ES-I3 (cell line): Measurements from ENCODE around the gene AP1S1.
"Not testable (repeated sequence)": the region's sequence is repeated elsewhere in the genome, so short reads cannot be mapped to it uniquely, and the experiment has no call there.

Source experiments
- H3K36me3 ChIP-seq: 2 replicates; pipeline ENCODE4 v1.6.1; 2013; ENCODE audit warnings: mild to moderate bottlenecking, low read length, control low read depth, moderate library complexity; ENCODE audit not compliant: insufficient read depth
- H3K4me1 ChIP-seq: 2 replicates; pipeline ENCODE4 v1.6.1; 2013; ENCODE audit warnings: mild to moderate bottlenecking, control low read depth, low read length; ENCODE audit not compliant: insufficient read depth
- H3K9ac ChIP-seq: 2 replicates; pipeline ENCODE4 v1.6.1; 2013; ENCODE audit warnings: low read depth, mild to moderate bottlenecking, low read length, moderate library complexity
- H3K9me3 ChIP-seq: 2 replicates; pipeline ENCODE4 v1.6.1; 2013; ENCODE audit warnings: mild to moderate bottlenecking, low read length, moderate library complexity; ENCODE audit not compliant: control insufficient read depth, insufficient read depth

Gene AP1S1

DNA sequence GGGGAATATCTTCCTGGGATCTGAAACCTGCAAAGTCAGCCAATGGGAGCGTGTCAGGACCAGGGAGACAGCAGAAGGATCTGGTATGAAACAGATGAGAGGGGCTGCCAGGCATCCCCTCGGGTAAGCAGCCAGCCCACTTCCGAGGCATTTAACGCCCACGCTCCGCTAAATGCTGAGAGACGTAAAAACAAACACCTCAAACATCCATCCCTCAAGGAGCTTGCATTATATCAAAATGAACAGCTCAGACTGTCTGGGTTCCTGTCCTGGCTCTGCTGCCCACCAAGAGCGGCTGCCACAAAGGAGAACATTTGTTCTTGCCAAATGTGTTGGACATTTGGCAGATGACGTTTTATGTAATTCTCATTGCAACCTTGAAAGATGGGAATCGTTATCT is 34.4 kb upstream of the AP1S1 start:
- Histone ChIP-seq H3K9me3 (no peaks in the 10 kb centered on the region), H3K9ac (no peak overlapping the region), H3K36me3 (no peaks in the 10 kb centered on the region), H3K4me1 (peaks cover 29% of the 10 kb centered on the region; the same call in 1 of the 2 replicates)

GRCh38 chr7:101120315-101120714 is 34.0 kb upstream of the AP1S1 start:
- no peaks in the 10 kb centered on the region for H3K36me3 ChIP-seq
- H3K4me1 ChIP-seq = peaks cover 29% of the 10 kb centered on the region; the same call in 1 of the 2 replicates
- no peaks in the 10 kb centered on the region for H3K9me3 ChIP-seq
- no peak overlapping the region for H3K9ac ChIP-seq

DNA sequence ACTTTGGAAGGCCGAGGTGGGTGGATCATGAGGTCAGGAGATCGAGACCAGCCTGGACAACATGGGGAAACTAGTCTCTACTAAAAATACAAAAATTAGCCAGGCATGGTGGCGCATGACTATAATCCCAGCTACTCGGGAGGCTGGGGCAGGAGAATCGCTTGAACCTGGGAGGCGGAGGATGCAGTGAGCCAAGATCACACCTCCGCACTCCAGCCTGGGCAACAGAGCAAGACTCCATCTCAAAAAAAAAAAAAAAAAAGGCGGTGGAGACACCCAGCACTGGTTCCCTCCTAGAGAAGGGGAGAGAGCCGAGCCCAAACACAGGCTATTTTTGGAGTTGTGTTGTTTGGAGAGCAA is 32.7 kb upstream of the AP1S1 start:
- Histone ChIP-seq H3K9ac (peak overlapping the region; percentile 43), H3K4me1 (peaks cover 36% of the 10 kb centered on the region; the same call in 1 of the 2 replicates)
- not testable (repeated sequence) for H3K9me3 ChIP-seq, H3K36me3 ChIP-seq

DNA sequence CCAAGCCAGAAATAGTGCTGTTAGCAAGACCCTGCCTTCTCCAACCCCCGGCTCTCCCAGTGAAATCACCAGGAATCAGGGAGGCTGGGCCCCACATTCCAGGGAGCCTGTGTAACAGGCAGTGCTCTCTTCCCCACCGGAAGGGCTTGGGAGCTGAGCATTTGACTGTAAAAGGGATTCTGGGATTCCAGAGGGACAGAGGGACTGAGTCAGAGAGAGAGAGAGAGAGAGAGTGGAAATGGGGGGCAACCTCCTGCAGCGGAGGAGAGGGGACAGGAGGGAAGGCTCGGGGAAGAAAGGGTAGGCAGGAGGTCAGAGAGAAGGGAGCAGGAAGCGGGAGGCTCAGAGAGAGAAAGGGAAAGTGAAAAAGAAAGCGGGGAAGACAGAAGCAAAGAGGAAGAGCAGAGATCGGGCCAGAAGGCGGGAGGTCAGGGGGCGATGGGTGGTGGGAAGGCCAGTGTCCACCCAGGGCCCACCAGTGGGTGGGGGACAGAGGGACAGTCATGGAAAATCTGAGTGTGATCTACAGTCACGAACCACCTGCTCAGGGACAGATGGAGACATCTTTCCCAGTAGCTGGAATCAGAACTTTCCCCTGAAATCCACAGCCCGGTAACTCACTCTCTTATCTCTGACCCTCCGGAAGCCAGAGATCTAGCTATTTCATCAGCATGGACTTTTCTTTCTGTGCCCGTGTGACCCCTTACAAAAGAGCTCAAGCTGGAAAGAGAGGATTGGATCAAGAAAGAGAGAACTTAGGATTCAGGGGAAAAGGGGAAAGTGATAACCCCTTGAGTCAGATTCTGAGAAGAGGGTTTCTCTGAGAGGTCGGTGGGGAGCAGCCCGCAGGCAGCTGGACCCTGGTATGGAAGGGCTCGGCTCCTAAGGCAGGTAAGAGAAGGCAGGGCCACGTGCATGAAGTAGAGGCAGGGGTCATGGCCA is 32.0 kb upstream of the AP1S1 start:
- H3K4me1 ChIP-seq = peaks cover 32% of the 10 kb centered on the region; the same call in 1 of the 2 replicates
- H3K9me3 ChIP-seq = no peaks in the 10 kb centered on the region
- H3K9ac ChIP-seq = peak overlapping the region; percentile 43
- no peaks in the 10 kb centered on the region for H3K36me3 ChIP-seq

- Histone ChIP-seq H3K9ac (peak overlapping the region; percentile 43; the same call in 1 of the 2 replicates), H3K9me3 (no peaks in the 10 kb centered on the region), H3K36me3 (0 out of 2 replicates have a peak, but pooled peaks cover 2% of the 10 kb centered on the region), H3K4me1 (peaks cover 29% of the 10 kb centered on the region; the same call in 1 of the 2 replicates)
Measured at GRCh38 chr7:101122933-101123702, 31.2 kb upstream of the AP1S1 start.

DNA sequence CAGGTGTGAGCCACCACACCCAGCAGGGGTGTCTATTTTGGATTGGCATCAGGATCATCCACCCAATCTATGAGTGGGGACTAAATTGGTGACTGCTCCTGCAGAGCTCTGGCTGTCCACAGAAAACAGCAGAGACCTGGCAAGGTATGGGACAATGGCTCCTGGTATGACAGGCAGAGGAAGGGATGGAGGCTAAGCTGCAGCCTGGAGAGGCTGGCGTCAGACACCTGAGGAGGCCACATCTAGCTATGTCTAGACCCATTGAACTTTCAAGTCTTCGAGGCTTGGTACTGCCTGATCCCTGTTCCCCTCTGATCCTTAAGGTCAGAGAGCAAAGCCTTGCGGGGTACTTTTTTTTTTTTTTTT is 30.6 kb upstream of the AP1S1 start:
- no peak overlapping the region for H3K9ac ChIP-seq
- 0 out of 2 replicates have a peak, but pooled peaks cover 2% of the 10 kb centered on the region for H3K36me3 ChIP-seq
- peaks cover 31% of the 10 kb centered on the region; the same call in 1 of the 2 replicates for H3K4me1 ChIP-seq
- H3K9me3 ChIP-seq = no peaks in the 10 kb centered on the region

- H3K9me3 ChIP-seq = no peaks in the 10 kb centered on the region
Measured at GRCh38 chr7:101124376-101125056, 29.8 kb upstream of the AP1S1 start.

GRCh38 chr7:101125989-101126650 is 28.2 kb upstream of the AP1S1 start:
- Histone ChIP-seq H3K9me3 (no peaks in the 10 kb centered on the region), H3K4me1 (peaks cover 25% of the 10 kb centered on the region; the same call in 1 of the 2 replicates), H3K9ac (peak overlapping the region; percentile 60; the same call in 1 of the 2 replicates), H3K36me3 (peaks cover 16% of the 10 kb centered on the region)

More at GRCh38 chr7:101124376-101125056, 29.8 kb upstream of the AP1S1 start:
- Histone ChIP-seq H3K36me3 (0 out of 2 replicates have a peak, but pooled peaks cover 2% of the 10 kb centered on the region), H3K4me1 (peaks cover 32% of the 10 kb centered on the region; the same call in 1 of the 2 replicates), H3K9ac (no peak overlapping the region)

DNA sequence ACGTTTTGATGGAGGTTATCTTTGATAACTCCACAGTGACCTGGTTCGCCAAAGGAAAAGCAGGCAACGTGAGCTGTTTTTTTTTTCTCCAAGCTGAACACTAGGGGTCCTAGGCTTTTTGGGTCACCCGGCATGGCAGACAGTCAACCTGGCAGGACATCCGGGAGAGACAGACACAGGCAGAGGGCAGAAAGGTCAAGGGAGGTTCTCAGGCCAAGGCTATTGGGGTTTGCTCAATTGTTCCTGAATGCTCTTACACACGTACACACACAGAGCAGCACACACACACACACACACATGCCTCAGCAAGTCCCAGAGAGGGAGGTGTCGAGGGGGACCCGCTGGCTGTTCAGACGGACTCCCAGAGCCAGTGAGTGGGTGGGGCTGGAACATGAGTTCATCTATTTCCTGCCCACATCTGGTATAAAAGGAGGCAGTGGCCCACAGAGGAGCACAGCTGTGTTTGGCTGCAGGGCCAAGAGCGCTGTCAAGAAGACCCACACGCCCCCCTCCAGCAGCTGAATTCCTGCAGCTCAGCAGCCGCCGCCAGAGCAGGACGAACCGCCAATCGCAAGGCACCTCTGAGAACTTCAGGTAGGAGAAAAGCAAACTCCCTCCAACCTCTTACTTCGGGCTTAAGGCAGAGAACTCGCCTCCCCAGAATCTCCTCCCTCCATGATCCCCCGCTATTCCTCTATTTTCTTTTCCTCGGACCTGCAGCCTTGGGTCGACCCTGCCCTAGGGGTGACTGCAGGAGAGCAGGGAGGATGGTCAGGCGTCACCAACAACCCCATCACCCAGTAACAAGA is 27.4 kb upstream of the AP1S1 start, which contains the start of gene SERPINE1:
Gene SERPINE1 (plus strand): TSS at position 454 of the 809 bp plus-strand sequence. CDS start 1,290 bp downstream, outside the sequence.
- no peaks in the 10 kb centered on the region for H3K9me3 ChIP-seq
- H3K9ac ChIP-seq = peak within 1 kb of the TSS; percentile 60
- H3K36me3 ChIP-seq = peaks cover 17% of the 10 kb centered on the region
- H3K4me1 ChIP-seq = peaks cover 22% of the 10 kb centered on the region; the same call in 1 of the 2 replicates

DNA sequence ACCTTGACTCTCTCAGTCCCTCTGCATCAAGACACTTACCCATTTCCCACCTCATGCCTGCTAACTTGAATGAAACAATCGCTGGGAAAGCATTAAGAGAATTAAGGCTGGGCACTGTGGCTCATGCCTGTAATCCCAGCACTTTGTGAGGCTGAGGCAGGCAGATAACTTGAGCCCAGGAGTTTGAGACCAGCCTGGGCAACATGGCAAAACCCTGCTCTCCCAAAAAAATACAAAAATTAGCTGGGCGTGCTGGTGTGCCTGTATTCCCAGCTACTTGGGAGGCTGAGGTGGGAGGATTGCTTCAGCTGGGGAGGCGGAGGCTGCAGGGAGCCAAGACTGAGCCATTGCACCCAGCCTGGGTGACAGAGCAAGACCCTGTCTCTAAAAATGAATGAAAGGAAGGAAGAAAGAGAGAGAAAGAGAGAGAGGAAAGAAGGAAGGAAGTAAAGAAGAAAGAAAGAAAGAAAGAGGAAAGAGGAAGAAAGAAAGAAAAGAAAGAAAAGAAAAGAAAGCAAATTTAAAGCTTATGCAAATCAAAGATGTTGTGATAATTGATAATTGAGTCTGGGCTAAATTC is 26.7 kb upstream of the AP1S1 start:
- Histone ChIP-seq H3K9ac (peak overlapping the region; percentile 60), H3K36me3 (peaks cover 21% of the 10 kb centered on the region), H3K9me3 (no peaks in the 10 kb centered on the region), H3K4me1 (peaks cover 18% of the 10 kb centered on the region; the same call in 1 of the 2 replicates)

- H3K9me3 ChIP-seq = no peaks in the 10 kb centered on the region
- H3K9ac ChIP-seq = peak overlapping the region; percentile 60
- H3K4me1 ChIP-seq = peaks cover 12% of the 10 kb centered on the region; the same call in 1 of the 2 replicates
- H3K36me3 ChIP-seq = peaks cover 21% of the 10 kb centered on the region
Measured at GRCh38 chr7:101128040-101128834, 26.0 kb upstream of the AP1S1 start.

DNA sequence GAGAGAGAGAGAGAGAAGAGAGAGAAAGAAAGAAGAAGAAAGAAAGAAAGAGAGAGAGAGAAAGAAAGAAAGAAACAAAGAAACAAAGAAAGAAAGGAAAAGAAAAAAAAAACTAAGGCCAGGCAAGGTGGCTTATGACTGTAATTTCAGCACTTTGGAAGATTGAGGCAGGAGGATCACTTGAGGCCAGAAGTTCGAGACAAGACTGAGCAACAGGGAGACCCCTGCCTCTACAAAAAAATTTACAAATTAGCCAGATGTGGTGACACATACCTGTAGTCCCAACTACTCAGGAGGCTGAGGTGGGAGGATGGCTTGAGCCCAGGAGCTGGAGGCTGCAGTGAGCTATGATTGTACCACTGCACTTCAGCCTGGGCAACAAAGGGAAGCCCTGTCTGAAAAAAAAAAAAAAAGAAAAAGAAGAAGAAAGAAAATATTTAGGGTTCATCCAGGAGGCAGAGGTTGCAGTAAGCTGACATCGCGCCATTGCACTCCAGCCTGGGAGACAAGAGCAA is 24.6 kb upstream of the AP1S1 start:
- Histone ChIP-seq H3K4me1 (peaks cover 11% of the 10 kb centered on the region; the same call in 1 of the 2 replicates), H3K36me3 (peaks cover 36% of the 10 kb centered on the region)

More for the DNA sequence above, 24.6 kb upstream of the AP1S1 start:
- no peak overlapping the region for H3K9ac ChIP-seq
- no peaks in the 10 kb centered on the region for H3K9me3 ChIP-seq
